ENCODE measurements around the gene EIF4E3.

GRCh38 chr3:71723452-71724170 lies 1.6 kb downstream of the EIF4E3 start:
- no peak for TF ChIP-seq CTCF (IDR thresholded peaks at IDR 0.05; ENCODE audit: insufficient read depth, low read depth, low read length)
- TF ChIP-seq EZH2 (IDR thresholded peaks at IDR 0.05; ENCODE audit: insufficient read depth, low read length) = no peak

All from astrocyte (in vitro differentiated cells and primary cell).